HG03025 (cell line): Measurements from ENCODE around the gene CEP290.
A peak's percentile ranks its signal among the peaks of the same experiment; 100 is the strongest.
"Not testable (repeated sequence)": the region's sequence is repeated elsewhere in the genome, so short reads cannot be mapped to it uniquely, and the experiment has no call there.

ENCODE experiments used
- ATAC-seq: cut with Tn5 transposase; IDR thresholded peaks from one replicate; pipeline ENCODE4 v1.9.1; 2021; ENCODE audit warnings: mild to moderate bottlenecking, moderate library complexity; ENCODE audit not compliant: unreplicated experiment, low FRiP score

CEP290 gene

DNA sequence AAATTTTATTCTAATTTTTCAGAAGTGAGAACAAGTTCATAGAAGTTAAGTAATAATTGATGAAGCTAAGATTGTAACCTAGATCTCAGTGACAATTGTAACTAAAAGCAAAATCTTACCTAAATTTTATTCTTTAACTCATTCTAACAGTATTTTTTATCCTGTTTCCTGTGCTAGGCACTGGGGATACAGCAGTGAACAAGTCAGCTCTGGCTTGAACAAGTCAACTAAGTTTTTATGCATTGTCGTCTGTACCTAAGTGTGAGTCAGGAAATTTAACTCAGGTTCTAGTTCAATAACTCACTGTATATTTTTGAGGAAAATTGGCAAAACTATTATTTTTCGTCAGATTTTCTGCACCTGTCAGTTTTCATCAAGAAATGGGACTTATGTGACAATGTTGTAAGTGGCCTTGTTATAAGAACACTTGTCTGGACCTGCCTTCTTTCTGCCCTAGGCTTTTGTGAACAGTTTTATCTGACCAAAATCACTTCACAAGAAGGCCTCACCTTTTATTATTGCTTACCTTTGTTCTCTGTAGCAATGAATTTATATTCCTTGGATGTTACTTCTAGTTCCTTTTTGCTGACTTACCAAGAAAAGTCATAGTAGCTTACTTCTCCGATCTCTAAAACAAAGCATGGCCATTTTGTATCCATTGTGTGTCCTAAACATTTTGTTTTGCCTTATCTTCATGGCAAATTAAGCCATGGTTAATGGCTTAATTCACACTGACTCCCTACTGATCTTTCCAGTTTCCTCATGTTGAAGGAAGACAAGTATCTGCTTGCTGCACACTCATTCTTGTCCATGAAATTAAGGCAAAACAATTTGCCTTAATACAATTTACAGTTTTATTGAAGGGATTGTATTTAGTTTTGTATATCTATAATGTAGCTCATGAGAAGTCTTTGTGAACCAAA, 2.9 kb upstream of the CEP290 start:
- no peak for ATAC-seq

DNA sequence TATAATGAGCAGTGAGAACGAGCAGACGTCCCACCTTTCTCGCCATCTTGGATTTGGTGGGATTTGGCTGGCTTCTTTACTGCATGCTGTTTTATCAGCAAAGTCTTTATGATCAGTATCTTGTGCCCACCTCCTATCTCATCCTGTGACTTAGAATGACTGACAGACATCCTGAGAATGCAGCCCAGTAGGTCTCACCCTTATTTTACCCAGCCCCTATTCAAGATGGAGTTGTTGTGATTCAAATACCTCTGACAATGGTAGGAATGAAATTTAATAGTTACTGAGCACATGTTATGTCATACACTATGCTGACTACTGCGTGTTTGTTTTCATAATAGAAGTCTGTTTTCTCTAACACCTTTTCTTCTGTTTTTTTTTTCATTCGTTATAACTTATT, 2.1 kb upstream of the CEP290 start:
- ATAC-seq = no peak

DNA sequence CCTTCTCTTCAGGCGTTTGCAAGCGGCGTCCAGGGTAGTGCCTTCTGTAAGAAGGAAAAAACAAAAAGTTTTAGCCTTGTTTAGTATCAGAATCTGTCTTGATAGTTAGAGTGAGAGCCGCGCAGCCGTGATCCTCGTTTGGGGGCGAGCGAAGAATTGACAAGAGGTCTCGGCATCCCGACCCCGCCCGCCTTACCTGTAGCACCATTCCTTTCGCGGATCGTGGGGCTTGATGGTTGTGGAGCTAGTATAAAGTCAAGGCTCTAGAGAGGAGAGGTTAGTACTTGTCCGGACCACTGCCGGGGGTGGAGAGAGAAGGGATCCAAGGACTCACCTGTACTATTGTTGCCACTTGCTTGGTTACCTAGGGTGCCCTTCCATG, 713 bp upstream of the CEP290 start:
- ATAC-seq = peak; percentile 3

DNA sequence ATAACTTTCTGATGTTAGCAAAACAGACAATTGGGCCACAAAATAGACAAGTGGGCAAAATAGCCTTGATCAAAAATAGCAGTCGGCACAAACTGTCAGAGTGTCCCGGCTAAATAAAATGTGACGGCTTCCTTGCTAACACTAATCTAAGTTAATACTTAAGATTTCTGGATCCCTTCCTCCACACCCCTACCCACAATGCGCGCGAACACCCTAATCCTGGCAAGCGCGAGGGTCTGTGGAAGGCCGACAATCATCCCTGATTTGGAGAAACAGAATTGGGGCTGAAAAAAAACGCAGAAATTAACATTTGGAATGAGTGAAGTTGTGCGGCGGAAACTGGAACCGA, 489 bp downstream of the CEP290 start:
- ATAC-seq = no peak

DNA sequence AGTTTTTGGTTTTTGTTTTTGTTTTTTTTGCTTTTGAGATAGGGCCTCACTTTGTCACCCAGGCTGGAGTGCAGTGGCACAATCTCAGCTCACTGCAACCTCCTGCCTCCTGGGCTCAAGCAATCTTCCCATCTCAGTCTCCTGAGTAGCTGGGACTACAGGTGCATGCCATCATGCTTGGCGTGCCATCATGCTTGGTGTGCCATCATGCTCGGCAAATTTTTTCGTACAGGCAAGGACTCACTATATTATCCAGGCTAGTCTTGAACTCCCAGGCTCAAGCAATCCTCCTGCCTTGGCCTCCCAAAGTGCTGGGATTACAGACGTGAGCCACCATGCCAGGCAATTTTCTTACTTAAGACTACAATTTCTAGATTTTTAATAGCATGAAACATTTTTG, 2.2 kb downstream of the CEP290 start:
- ATAC-seq = not testable (repeated sequence)

DNA sequence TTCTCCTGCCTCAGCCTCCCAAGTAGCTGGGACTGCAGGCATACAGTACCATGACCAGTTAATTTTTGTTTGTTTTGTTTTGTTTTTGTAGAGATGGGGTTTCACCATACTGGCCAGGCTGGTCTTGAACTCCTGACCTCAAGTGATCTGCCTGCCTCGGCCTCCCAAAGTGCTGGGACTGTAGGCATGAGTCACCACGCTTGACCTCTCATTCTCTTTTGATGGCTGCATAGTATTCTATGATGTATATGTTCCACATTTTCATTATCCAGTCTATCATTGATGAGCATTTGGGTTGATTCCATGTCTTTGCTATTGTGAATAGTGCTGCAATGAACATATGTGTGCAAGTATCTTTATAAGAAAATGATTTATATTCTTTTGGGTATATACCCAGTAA, 8.7 kb downstream of the CEP290 start:
- ATAC-seq = not testable (repeated sequence)

DNA sequence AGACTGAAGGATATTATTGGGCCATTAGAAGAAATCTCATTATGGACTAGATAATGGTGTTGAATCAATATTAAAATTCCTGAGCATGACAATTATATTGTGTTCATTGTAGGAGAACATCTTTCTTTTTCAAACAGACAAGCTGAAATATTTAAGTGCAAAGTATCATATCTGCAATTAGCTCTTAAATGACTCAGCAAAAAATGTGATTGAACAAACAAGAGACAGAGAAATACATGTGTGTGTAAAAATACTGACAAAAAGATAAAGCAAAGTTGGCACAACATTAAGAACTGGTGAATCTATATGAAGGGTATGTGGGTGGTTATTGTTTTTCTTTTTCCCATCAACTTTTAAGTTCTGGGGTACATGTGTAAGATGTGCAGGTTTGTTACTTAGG, 9.5 kb downstream of the CEP290 start:
- ATAC-seq = no peak

DNA sequence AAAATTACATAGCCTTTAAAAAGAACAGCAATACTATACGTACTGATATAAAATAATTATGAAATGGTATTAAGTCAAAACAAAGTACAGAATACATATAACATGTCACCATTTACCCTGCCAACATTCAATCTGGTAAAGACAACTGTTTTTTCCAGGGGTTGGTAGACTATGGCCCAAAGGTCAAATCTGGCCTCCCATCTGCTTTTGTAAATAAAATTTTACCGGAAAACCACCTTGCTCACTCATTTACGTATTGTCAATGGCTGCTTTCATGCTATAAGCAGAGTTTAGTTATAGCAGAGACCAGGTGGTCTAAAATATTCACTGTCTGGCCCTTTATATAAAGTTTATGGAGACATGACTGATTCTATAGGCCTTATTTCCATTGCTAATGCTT, 14.0 kb downstream of the CEP290 start:
- no peak for ATAC-seq

DNA sequence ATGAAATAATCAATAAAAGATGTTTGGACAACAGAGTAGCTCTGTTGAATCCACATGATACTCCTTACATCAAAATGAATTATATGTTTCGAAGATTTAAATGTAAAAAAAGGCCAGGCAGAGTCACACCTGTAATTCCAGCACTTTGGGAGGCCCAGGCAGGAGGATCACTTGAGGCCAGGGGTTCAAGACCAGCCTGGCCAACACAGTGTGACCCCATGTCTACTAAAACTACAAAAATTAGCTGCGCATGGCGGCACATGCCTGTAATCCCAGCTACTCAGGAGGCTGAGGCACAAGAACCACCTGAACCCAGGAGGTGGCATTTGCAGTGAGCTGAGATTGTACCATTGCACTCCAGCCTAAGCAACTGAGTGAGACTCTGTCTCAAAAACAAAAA, 14.8 kb downstream of the CEP290 start:
- ATAC-seq = no peak

DNA sequence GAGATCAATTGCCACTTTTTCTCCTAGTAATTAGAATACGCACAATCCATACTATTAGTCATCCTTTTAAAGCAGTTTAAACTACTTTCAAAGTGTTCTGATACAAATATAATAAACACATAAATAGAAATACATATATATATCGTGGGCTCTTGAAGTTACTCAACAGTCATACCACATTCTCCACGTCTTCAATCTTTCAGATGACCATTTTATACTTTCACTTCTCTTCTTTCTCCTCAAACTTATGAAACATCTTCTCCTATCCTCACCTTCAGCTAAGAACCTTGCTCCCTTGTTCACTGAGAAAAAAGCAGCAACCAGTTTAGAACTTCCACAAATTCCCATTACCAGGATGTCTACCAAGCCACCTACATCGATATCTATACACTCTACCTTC, 19.2 kb downstream of the CEP290 start:
- no peak for ATAC-seq

DNA sequence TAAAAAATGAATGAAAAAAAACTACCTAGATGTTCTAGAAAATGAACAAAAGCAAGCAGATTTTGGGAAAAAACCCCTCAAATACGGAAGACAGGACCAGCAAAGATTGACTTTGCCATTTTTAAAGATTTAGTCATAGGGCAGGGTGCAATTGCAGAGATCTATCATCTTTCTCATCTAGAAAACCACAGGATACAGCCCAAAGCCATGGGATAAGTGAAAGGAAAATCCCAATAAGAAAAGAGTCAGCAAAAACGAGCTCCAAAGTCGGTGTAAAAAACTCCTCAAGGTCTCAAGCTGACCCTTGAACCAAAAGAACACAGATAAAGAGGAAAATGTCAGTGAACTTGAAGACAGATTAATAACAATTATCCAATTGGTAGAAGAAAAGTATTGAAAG, 28.0 kb downstream of the CEP290 start:
- ATAC-seq = no peak

DNA sequence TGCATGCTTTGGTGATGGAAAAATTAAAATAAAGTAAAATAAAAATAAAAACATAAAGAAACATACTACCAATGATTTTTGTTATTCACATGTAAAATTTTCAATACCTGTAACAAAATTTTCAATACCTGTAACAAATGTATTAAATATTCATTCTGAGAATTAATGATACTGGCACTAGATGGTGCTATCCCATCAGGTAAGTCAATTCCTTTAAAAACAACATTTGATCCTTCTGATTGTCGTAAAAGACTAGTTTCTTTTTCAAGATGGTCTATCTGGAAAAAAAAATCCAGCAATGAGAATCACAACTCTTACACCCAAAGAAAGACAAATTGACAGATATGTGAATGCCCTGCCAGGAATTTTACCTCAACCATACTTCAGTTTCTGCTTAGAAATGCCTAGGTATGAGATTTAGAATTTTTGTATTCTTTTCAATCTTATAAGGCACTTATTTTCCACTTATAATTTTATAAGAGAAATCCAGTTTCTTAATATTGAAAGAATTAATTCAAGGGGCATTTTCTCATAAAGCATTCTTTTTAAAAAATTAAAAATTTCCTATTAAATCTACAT, 30.7 kb downstream of the CEP290 start:
- no peak for ATAC-seq

DNA sequence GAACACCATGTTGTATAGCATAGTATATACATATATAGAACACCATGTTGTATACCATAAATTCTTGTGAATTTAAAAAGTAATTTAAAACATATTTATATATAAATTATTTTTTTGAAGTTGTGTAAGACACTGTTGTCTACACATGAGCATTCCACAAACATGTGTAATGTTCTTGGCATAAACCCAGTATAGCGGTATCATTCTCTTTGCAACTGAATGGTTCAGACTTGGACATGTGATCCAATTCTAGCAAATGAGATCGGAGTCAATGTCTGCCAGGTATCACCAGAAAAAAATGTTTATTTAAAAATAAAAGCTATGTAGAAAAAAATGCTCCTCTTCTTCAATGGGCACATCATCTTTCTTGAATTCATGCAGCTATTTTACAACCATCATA, 33.9 kb downstream of the CEP290 start:
- ATAC-seq = no peak

DNA sequence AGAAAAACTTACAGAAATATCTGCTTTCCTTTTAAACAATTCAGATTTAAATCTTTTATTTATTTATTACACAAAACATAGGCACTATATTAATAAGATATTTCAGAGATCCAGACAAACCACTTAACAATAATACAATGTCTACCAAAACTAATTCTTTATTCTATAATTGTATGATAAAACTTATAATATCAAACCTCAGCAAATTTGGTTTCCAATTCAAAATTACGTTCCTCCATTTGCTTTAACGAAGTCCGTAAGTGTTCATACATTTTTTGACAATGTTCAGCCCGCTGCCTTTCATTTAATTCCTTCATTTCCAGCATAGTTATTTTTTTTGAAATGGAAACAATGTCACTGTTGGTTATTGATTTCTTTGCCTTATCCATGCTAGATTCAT, 48.3 kb downstream of the CEP290 start:
- no peak for ATAC-seq

DNA sequence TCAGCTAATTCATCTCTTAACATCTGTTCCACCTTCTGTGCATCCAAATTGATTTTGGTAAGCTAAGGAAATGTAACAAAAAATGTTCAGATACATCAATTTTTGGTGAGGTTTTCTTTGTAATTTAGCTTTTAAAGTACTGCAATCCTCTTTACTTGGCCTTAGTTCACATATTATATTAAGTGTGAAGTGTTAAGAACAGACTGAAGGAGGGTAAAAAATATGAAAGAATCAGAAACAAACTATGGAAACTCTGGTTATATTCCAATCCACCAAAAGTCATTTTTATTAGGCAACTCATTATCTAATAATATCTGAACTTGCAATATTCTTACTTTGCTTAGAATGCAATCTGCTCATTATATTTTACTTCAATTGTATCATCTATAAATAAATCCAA, 49.1 kb downstream of the CEP290 start:
- ATAC-seq = no peak

DNA sequence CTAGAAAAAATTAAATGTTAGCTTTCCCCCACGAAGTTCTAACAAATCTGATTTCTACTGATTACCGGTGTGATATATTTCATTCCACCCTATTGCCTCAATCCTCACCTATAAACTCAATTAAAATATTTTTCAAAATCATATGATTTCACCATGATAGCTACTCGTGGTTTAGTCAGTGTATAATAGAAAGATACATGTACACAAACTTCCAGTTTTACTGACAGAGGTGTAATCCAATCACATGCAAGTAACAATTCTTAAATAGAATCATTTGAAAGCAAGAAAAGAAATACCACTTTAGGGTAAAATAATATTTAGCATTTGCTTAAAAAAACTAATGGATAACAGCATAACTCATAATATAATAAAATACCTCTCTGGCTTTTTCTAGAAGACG, 57.7 kb downstream of the CEP290 start:
- no peak for ATAC-seq

DNA sequence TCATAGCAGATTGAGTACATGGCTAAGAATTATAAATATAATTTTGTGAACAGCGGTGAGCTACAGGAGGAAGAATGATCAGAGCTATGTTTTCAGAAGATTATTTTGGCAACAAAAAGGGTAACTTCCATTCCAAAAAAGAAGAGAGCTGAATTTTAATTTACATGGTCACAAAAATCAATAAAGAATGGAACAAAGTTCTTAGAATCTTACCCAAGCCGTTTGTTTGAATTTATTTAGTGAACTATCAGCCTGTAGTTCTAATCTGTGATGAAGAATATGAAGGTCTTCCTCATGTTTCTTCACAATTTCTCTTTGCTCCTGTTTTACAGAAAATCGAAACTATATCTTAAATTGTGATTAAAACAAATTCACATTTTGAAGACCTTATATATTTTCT, 58.3 kb downstream of the CEP290 start:
- ATAC-seq = no peak

DNA sequence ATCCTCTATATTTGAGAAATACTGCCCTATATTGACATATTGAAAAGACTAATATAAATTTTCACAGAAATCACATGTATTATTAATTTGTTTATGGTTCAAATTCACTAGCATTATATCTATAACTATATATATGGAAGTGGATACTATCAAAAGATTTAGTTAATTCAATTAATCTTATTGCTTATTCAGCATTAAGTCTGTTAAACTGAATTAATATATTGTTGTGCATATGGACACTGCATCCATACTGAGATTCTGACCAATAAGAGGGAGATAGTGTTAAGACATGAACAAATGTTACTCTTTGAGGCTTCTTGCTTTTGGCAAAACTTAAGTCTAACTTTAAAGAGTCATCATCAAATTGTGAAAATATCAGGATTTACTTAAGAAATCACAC, 60.6 kb downstream of the CEP290 start:
- no peak for ATAC-seq

DNA sequence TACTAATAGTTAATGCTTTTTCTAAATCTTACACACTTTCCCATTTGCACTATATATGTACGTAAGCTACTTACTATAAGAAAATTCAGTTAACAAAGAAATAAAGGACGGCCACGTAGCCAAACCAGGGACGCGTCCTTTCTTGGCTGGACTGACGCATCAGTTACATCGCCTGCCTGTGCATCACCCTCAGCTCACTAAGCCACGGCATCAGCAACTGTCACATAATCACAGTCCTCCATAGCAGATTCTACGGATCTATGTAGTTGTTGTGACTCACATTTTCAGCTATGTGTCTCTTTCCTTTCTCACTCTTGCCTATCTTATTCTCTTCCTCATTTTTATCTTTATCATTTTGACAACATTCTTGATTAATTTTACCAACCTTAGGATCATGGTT, 74.6 kb downstream of the CEP290 start:
- no peak for ATAC-seq

DNA sequence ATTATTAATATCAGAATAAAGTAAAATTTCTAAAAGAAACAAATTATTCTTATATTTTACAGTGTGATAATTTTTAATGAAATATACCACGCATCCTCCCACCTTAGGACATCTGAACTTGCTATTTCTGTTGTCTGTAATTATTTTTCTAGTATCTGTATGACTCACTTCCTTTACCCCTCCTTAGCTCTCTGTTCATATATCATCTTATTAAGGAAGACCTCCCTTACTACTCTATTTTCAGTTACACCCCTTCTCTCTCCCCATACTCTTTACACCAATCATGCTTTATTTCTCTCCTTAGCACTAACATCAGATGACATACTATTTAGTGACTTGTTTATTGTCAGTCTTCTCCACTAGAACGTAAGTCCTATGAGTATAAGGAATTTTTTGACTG, 78.5 kb downstream of the CEP290 start:
- ATAC-seq = peak; percentile 53

DNA sequence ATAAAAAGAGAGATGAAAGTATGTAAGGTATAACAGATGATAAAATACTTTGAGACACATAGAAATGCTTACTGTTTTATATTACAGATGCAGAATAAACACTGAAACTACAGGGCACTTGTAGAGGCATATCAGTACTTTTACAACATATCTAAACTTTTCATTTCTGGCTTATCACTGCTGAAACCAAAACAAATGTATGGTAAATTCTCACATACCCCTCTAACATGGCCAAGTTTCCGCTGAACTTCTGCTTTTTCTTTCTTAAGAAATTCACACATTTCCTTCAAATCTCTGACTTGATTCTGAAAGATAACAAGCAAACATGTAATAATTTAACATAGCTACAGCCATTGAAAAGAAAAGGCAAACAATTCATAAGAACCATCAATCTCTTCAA, 79.4 kb downstream of the CEP290 start:
- peak; percentile 90 for ATAC-seq

DNA sequence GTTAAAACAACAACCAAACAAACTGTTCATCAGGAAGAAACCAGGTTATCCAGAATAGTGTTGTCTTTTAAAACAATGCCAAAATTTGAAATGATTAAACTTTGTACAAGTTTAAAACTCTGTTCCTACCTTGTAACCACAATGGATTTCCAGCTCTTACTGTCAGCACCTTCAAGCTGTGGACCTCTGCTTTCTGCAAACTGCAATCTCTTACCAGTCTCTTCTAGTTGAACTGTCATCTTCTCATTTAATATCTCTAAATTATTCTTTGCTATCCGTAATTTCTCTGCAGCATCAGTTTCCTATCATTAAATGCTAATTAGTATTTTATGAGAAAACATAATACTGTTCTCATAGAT, 83.2 kb downstream of the CEP290 start:
- ATAC-seq = no peak
